WERI-Rb-1 (cell line): Measurements from ENCODE around the gene STEAP1.

ENCODE experiments used
- DNase-seq: peaks from one replicate; pipeline ENCODE4 v3.0.0-alpha.2; 2020
- H3K27ac ChIP-seq: fragments of 250-450 bp; sonication (Bioruptor Pico); 2 replicates; pipeline ENCODE4 v1.5.1; 2020; ENCODE audit warnings: mild to moderate bottlenecking, moderate library complexity
- H3K27me3 ChIP-seq: fragments of 250-450 bp; sonication (Bioruptor Pico); 2 replicates; pipeline ENCODE4 v1.5.1; 2021; ENCODE audit warnings: mild to moderate bottlenecking, low read depth, moderate library complexity; ENCODE audit not compliant: insufficient read depth, severe bottlenecking
- H3K36me3 ChIP-seq: fragments of 250-450 bp; sonication (Bioruptor Pico); 2 replicates; pipeline ENCODE4 v1.5.1; 2020; ENCODE audit warnings: mild to moderate bottlenecking, moderate library complexity
- H3K4me3 ChIP-seq: 2 replicates; pipeline ENCODE4 v1.5.1; 2011; ENCODE audit warnings: low read depth, mild to moderate bottlenecking, control low read depth, low read length
- H3K9me3 ChIP-seq: fragments of 250-450 bp; sonication (Bioruptor Pico); 2 replicates; pipeline ENCODE4 v1.5.1; 2021; ENCODE audit warnings: mild to moderate bottlenecking, moderate library complexity; ENCODE audit not compliant: severe bottlenecking
- CTCF ChIP-seq: IDR thresholded peaks from 2 replicates; pipeline ENCODE4 v1.5.1; 2011; ENCODE audit warnings: low read depth, mild to moderate bottlenecking, control low read depth, inconsistent platforms, low read length

STEAP1 gene

DNA sequence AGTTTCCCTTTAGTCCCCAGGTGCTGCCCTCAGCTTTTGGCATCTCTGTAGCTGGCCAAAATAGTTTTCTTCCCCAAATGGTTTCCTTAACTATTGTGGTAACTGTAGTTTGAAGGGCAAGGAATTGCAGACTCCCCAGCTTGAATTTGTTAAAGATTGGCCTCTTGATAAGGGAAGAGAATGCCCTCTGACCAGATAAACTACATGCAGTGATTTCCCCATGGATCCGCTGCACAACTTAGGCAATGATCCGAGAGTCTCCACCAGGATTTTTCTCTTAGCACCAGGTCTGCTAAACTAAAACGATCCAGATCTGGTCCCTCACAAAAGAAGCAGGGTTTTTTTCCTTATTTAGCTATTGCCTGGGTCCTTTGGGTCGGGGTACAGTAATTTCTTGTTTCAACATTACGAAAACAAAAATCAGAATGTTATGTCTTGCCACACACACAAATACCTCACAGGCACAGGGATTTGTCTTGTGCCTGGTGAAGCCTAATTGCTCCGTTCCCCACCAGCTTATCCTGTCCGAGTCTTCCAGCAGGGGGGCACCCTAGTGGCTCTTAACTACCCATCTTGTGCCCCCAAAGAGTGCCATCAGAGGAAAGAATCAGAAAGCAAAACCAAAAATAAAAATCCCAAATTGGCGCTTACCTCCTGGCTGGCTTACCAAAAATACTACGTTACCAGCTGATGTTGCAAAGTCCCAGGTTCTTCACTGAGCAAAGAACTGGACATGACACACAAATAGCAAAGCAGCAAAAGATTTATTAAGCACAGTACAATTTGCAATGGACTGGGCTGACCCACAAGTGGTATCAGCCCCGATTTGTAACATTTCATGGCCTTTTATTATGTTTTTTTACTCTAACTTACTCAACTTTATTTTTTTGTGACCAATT, 40.9 kb downstream of the STEAP1 start:
- DNase-seq = no peak
- no peak for TF ChIP-seq CTCF
- Histone ChIP-seq H3K4me3 (no peak overlapping the region), H3K27ac (no peak overlapping the region), H3K9me3 (peaks cover 4% of the 10 kb centered on the region), H3K27me3 (no peaks in the 10 kb centered on the region), H3K36me3 (no peaks in the 10 kb centered on the region)

GRCh38 chr7:90201500-90202195, 47.4 kb downstream of the STEAP1 start:
- H3K9me3 ChIP-seq = no peaks in the 10 kb centered on the region
- no peak overlapping the region for H3K4me3 ChIP-seq
- no peak for TF ChIP-seq CTCF
- no peak overlapping the region for H3K27ac ChIP-seq
- DNase-seq = no peak
- no peaks in the 10 kb centered on the region for H3K27me3 ChIP-seq
- no peaks in the 10 kb centered on the region for H3K36me3 ChIP-seq

GRCh38 chr7:90207956-90208355, 53.7 kb downstream of the STEAP1 start:
- no peak for TF ChIP-seq CTCF

DNA sequence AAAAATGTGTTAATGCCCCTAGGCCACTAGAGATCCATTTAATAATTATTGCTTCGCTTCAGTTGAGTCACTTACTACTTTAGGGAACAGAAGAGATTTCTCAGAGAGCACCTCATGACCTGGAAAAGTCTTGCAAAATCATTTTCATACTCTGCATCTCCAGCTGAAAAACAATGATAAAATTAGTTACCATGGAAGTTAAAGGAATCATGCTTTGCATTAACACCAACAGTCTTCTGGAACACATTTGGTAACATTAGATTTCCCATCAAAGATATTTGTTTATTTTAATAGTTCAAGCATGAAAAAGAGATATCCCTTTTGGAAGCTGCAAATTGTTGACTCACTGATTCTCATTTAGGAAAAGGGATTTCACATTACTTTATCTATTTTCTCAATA, 55.5 kb downstream of the STEAP1 start:
- Histone ChIP-seq H3K27ac (no peak overlapping the region), H3K9me3 (no peaks in the 10 kb centered on the region), H3K4me3 (no peak overlapping the region), H3K27me3 (no peaks in the 10 kb centered on the region), H3K36me3 (no peaks in the 10 kb centered on the region)
- DNase-seq = no peak
- TF ChIP-seq CTCF = no peak

More at GRCh38 chr7:90207956-90208355, 53.7 kb downstream of the STEAP1 start:
- no peaks in the 10 kb centered on the region for H3K9me3 ChIP-seq
- no peak for DNase-seq
- no peaks in the 10 kb centered on the region for H3K27me3 ChIP-seq
- H3K27ac ChIP-seq = no peak overlapping the region
- no peaks in the 10 kb centered on the region for H3K36me3 ChIP-seq
- H3K4me3 ChIP-seq = no peak overlapping the region

GRCh38 chr7:90210475-90210874, 56.2 kb downstream of the STEAP1 start:
- no peak for DNase-seq
- Histone ChIP-seq H3K36me3 (no peaks in the 10 kb centered on the region), H3K27me3 (no peaks in the 10 kb centered on the region), H3K9me3 (no peaks in the 10 kb centered on the region), H3K27ac (no peak overlapping the region), H3K4me3 (no peak overlapping the region)
- TF ChIP-seq CTCF = no peak
